ENCODE measurements around the gene PIK3R1. TPM values are rescaled to one million over a fixed set of nuclear protein-coding genes. Genes with fewer than 3 reads are reported as not detected.

PIK3R1 gene
- total and polyA plus RNA-seq, 7 donors = 29.7 to 155 (median 102) TPM

GRCh38 chr5:68303754-68304420, 88.3 kb downstream of the PIK3R1 start:
- 72 to 88% (median 82%) methylated on average over 4 of the region's 4 CpGs for WGBS, 3 donors
- Histone ChIP-seq H3K4me3 (no peak overlapping the region), H3K27ac (no peak overlapping the region), H3K4me1 (no peaks in the 10 kb centered on the region), H3K27me3 (ENCODE audit: insufficient read depth in 3 of 3, low read length in 2 of 3) (no peaks in the 10 kb centered on the region), H3K9me3 (no peaks in the 10 kb centered on the region), H3K36me3 (ENCODE audit: insufficient read depth in 1 of 2, low read depth in 1 of 2) (peaks cover 0 to 12% of the 10 kb centered on the region in 2 donors)
- no peak for TF ChIP-seq CTCF (IDR thresholded peaks at IDR 0.05)
- DNase-seq = no peak
- ATAC-seq = peak in 2 of 4 donors; percentile 11 to 21
- intact Hi-C loops (cut with DNase I) = no loop called here

- ATAC-seq (no peak), DNase-seq (no peak)
- Histone ChIP-seq H3K27me3 (ENCODE audit: insufficient read depth in 3 of 3, low read length in 2 of 3) (no peaks in the 10 kb centered on the region), H3K4me3 (no peak overlapping the region), H3K27ac (no peak overlapping the region), H3K9me3 (no peaks in the 10 kb centered on the region), H3K36me3 (ENCODE audit: insufficient read depth in 1 of 2, low read depth in 1 of 2) (peaks cover 0 to 6% of the 10 kb centered on the region in 2 donors), H3K4me1 (no peaks in the 10 kb centered on the region)
- intact Hi-C loops (cut with DNase I) = no loop called here
- no peak for TF ChIP-seq CTCF (IDR thresholded peaks at IDR 0.05)
- WGBS, 3 donors = 66 to 76% (median 73%) methylated on average over 3 of the region's 3 CpGs
These were observed 89.0 kb downstream of the PIK3R1 start for GRCh38 chr5:68304421-68305052.

GRCh38 chr5:68305223-68305870, 89.8 kb downstream of the PIK3R1 start:
- DNase-seq = no peak
- H3K36me3 ChIP-seq (ENCODE audit: insufficient read depth in 1 of 2, low read depth in 1 of 2) = no peaks in the 10 kb centered on the region
- H3K27me3 ChIP-seq (ENCODE audit: insufficient read depth in 3 of 3, low read length in 2 of 3) = no peaks in the 10 kb centered on the region
- no peak for ATAC-seq
- 16 to 36% (median 26%) methylated on average over 1 of the region's 1 CpG for WGBS, 3 donors
- intact Hi-C loops (cut with DNase I) = no loop called here
- no peak for TF ChIP-seq CTCF (IDR thresholded peaks at IDR 0.05)
- H3K9me3 ChIP-seq = no peaks in the 10 kb centered on the region
- H3K4me3 ChIP-seq = no peak overlapping the region
- H3K27ac ChIP-seq = no peak overlapping the region
- no peaks in the 10 kb centered on the region for H3K4me1 ChIP-seq

- Histone ChIP-seq H3K4me1 (no peaks in the 10 kb centered on the region), H3K9me3 (no peaks in the 10 kb centered on the region), H3K4me3 (no peak overlapping the region), H3K36me3 (ENCODE audit: insufficient read depth in 1 of 2, low read depth in 1 of 2) (no peaks in the 10 kb centered on the region), H3K27me3 (ENCODE audit: insufficient read depth in 3 of 3, low read length in 2 of 3) (no peaks in the 10 kb centered on the region), H3K27ac (no peak overlapping the region)
- WGBS, 3 donors = 62 to 68% (median 64%) methylated on average over 7 of the region's 7 CpGs
- ATAC-seq = no peak
- DNase-seq = no peak
- TF ChIP-seq CTCF (IDR thresholded peaks at IDR 0.05) = no peak
- intact Hi-C loops (cut with DNase I) = no loop called here
These were observed 90.9 kb downstream of the PIK3R1 start for GRCh38 chr5:68306361-68307014.
